ENCODE data around the gene ATG101. TPM values are rescaled to one million over a fixed set of nuclear protein-coding genes. Genes with fewer than 3 reads are reported as not detected.

The ATG101 gene
- total and polyA plus RNA-seq, 4 donors, result 12.9 to 31.8 (median 29.4) TPM

DNA sequence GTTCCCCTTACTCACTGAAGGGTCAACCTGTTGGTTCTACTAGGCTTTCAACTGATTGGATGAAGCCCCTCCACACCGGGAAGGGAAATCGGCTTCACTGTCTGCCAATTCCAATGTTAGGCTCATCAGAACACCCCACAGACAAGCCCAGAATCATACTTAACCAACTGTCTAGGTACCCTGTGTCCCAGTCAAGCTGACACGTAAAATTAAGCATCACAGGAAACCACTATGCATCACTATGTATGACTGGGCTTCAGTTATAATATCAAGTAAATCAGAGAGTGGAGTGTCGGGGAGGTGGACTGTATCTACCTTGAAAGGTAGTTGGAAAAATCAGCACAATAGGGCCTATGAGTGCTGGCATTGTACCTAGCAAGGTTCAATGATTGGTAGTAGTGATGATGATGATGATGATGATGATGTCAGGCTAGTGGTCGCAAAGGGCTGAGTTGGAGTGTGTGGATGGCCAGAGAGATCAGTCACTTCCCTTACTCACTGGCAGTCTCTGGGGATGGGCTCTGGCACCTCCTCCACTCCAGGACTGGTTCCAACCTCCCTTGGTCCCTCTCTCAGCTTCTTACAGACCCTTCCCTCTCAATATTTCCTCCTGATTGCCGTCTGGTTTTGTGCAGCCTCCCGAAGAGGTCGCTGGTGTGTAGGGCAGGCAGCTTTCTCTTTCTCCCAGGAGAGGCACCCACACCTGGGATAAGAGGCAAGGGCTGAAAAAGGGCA lies 3.3 kb upstream of the ATG101 start:
- no peak for DNase-seq (ENCODE audit: low spot score)
- Histone ChIP-seq H3K4me3 (ENCODE audit: low read depth in 1 of 3, low read length in 3 of 3) (no peak overlapping the region), H3K27ac (ENCODE audit: low read depth in 1 of 2, low read length in 2 of 2) (no peak overlapping the region), H3K9me3 (ENCODE audit: control insufficient read depth in 4 of 4, low read length in 3 of 4) (no peaks in the 10 kb centered on the region), H3K9ac (ENCODE audit: low read depth in 1 of 2, low read length in 2 of 2) (no peak overlapping the region), H3K4me1 (ENCODE audit: control insufficient read depth in 4 of 4, insufficient read depth in 4 of 4, low read length in 3 of 4) (peaks cover 4 to 18% (median 17%) of the 10 kb centered on the region in 4 donors), H3K36me3 (ENCODE audit: control insufficient read depth in 4 of 4, insufficient read depth in 3 of 4, low read depth in 1 of 4, low read length in 3 of 4) (no peaks in the 10 kb centered on the region), H3K27me3 (ENCODE audit: control insufficient read depth in 4 of 4, insufficient read depth in 4 of 4, low read length in 3 of 4) (no peaks in the 10 kb centered on the region)
- TF ChIP-seq HNF4G (IDR thresholded peaks at IDR 0.05) (no peak), SP1 (IDR thresholded peaks at IDR 0.05) (no peak), JUND (IDR thresholded peaks at IDR 0.05) (no peak), HNF4A (conservative IDR thresholded peaks at IDR 0.05) (no peak), RAD21 (IDR thresholded peaks at IDR 0.05) (no peak), GABPA (IDR thresholded peaks at IDR 0.05 in 1 of 2, conservative IDR thresholded peaks at IDR 0.05 in 1 of 2) (no peak)
- TF ChIP-seq, protein P1, sequence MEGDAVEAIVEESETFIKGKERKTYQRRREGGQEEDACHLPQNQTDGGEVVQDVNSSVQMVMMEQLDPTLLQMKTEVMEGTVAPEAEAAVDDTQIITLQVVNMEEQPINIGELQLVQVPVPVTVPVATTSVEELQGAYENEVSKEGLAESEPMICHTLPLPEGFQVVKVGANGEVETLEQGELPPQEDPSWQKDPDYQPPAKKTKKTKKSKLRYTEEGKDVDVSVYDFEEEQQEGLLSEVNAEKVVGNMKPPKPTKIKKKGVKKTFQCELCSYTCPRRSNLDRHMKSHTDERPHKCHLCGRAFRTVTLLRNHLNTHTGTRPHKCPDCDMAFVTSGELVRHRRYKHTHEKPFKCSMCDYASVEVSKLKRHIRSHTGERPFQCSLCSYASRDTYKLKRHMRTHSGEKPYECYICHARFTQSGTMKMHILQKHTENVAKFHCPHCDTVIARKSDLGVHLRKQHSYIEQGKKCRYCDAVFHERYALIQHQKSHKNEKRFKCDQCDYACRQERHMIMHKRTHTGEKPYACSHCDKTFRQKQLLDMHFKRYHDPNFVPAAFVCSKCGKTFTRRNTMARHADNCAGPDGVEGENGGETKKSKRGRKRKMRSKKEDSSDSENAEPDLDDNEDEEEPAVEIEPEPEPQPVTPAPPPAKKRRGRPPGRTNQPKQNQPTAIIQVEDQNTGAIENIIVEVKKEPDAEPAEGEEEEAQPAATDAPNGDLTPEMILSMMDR (IDR thresholded peaks at IDR 0.05; ENCODE audit: low read depth, low read length, missing input control), result no peak
- WGBS, result 63% methylated on average over 8 of the region's 8 CpGs

GRCh38 chr12:52067081-52067374 lies 2.8 kb upstream of the ATG101 start:
- Histone ChIP-seq H3K9ac (ENCODE audit: low read depth in 1 of 2, low read length in 2 of 2) (no peak overlapping the region), H3K27ac (ENCODE audit: low read depth in 1 of 2, low read length in 2 of 2) (no peak overlapping the region), H3K4me1 (ENCODE audit: control insufficient read depth in 4 of 4, insufficient read depth in 4 of 4, low read length in 3 of 4) (peaks cover 4 to 23% (median 22%) of the 10 kb centered on the region in 4 donors), H3K36me3 (ENCODE audit: control insufficient read depth in 4 of 4, insufficient read depth in 3 of 4, low read depth in 1 of 4, low read length in 3 of 4) (no peaks in the 10 kb centered on the region), H3K27me3 (ENCODE audit: control insufficient read depth in 4 of 4, insufficient read depth in 4 of 4, low read length in 3 of 4) (no peaks in the 10 kb centered on the region), H3K9me3 (ENCODE audit: control insufficient read depth in 4 of 4, low read length in 3 of 4) (no peaks in the 10 kb centered on the region), H3K4me3 (ENCODE audit: low read depth in 1 of 3, low read length in 3 of 3) (no peak overlapping the region)
- TF ChIP-seq, protein P2, sequence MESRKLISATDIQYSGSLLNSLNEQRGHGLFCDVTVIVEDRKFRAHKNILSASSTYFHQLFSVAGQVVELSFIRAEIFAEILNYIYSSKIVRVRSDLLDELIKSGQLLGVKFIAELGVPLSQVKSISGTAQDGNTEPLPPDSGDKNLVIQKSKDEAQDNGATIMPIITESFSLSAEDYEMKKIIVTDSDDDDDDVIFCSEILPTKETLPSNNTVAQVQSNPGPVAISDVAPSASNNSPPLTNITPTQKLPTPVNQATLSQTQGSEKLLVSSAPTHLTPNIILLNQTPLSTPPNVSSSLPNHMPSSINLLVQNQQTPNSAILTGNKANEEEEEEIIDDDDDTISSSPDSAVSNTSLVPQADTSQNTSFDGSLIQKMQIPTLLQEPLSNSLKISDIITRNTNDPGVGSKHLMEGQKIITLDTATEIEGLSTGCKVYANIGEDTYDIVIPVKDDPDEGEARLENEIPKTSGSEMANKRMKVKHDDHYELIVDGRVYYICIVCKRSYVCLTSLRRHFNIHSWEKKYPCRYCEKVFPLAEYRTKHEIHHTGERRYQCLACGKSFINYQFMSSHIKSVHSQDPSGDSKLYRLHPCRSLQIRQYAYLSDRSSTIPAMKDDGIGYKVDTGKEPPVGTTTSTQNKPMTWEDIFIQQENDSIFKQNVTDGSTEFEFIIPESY (IDR thresholded peaks at IDR 0.05), result no peak
- no peak for TF ChIP-seq SP1 (IDR thresholded peaks at IDR 0.05)
- TF ChIP-seq GABPA (IDR thresholded peaks at IDR 0.05 in 1 of 2, conservative IDR thresholded peaks at IDR 0.05 in 1 of 2), result no peak
- DNase-seq (ENCODE audit: low spot score), result no peak
- 68% methylated on average over 3 of the region's 3 CpGs for WGBS

DNA sequence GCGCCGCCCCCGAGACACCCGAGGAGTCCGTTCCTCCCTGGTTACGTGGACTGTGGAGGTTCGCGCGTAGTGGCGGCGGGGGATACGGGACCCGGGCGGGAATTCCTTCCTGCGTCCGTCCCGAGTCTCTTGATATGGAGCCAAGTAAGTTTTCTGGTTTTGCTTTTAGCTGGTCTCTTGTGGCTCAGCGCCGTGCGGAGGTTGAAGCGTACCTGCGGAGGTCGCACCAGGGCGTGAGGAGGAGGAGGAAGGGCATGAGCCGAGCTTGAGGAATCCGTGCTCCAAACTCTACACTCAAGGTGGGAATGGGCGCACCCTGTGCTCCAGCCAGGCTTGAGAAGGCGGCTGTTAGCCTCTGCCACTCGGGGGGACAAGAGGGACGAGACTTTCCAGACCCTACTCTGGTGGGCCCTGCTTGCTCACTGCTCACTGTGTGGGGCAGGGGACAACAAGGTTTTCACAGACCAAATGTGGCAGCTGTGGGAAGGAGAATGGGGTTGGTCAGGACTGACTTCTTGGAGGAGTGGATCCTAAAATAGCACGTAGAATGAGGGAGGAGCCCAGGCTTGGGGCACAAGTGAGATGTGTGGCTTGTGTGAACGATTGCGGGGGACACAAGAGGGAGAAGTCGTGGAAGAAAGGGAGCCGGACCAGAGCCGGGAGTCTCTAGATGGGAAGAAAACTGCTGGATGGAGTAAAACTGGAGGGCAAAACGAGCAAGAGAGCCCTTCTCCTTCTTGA lies 577 bp downstream of the ATG101 start:
- 3% methylated on average over 37 of the region's 37 CpGs for WGBS
- H3K4me1 ChIP-seq (ENCODE audit: control insufficient read depth in 4 of 4, insufficient read depth in 4 of 4, low read length in 3 of 4), result peaks cover 4 to 41% (median 28%) of the 10 kb centered on the region in 4 donors
- TF ChIP-seq HNF4G (IDR thresholded peaks at IDR 0.05) (no peak), RAD21 (IDR thresholded peaks at IDR 0.05) (no peak), TAF1 (conservative IDR thresholded peaks at IDR 0.05) (no peak), FOXA1 (IDR thresholded peaks at IDR 0.05) (no peak), MAX (IDR thresholded peaks at IDR 0.05) (no peak)
- TF ChIP-seq, protein P3, sequence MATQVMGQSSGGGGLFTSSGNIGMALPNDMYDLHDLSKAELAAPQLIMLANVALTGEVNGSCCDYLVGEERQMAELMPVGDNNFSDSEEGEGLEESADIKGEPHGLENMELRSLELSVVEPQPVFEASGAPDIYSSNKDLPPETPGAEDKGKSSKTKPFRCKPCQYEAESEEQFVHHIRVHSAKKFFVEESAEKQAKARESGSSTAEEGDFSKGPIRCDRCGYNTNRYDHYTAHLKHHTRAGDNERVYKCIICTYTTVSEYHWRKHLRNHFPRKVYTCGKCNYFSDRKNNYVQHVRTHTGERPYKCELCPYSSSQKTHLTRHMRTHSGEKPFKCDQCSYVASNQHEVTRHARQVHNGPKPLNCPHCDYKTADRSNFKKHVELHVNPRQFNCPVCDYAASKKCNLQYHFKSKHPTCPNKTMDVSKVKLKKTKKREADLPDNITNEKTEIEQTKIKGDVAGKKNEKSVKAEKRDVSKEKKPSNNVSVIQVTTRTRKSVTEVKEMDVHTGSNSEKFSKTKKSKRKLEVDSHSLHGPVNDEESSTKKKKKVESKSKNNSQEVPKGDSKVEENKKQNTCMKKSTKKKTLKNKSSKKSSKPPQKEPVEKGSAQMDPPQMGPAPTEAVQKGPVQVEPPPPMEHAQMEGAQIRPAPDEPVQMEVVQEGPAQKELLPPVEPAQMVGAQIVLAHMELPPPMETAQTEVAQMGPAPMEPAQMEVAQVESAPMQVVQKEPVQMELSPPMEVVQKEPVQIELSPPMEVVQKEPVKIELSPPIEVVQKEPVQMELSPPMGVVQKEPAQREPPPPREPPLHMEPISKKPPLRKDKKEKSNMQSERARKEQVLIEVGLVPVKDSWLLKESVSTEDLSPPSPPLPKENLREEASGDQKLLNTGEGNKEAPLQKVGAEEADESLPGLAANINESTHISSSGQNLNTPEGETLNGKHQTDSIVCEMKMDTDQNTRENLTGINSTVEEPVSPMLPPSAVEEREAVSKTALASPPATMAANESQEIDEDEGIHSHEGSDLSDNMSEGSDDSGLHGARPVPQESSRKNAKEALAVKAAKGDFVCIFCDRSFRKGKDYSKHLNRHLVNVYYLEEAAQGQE (IDR thresholded peaks at IDR 0.05), result no peak
- TF ChIP-seq, protein P1 (IDR thresholded peaks at IDR 0.05; ENCODE audit: low read depth, low read length, missing input control), result no peak
- TF ChIP-seq, protein P2 (IDR thresholded peaks at IDR 0.05), result no peak

More for the DNA sequence above, 577 bp downstream of the ATG101 start:
- no peak for DNase-seq (ENCODE audit: low spot score)
- peak overlapping the region; percentile 93 to 99 for H3K27ac ChIP-seq (ENCODE audit: low read depth in 1 of 2, low read length in 2 of 2)
- peaks cover 0 to 16% (median 9%) of the 10 kb centered on the region in 4 donors for H3K36me3 ChIP-seq (ENCODE audit: control insufficient read depth in 4 of 4, insufficient read depth in 3 of 4, low read depth in 1 of 4, low read length in 3 of 4)
- H3K27me3 ChIP-seq (ENCODE audit: control insufficient read depth in 4 of 4, insufficient read depth in 4 of 4, low read length in 3 of 4), result no peaks in the 10 kb centered on the region
- H3K4me3 ChIP-seq (ENCODE audit: low read depth in 1 of 3, low read length in 3 of 3), result peak overlapping the region; percentile 77 to 100 (median 93)
- peak overlapping the region; percentile 31 to 91 for H3K9ac ChIP-seq (ENCODE audit: low read depth in 1 of 2, low read length in 2 of 2)
- H3K9me3 ChIP-seq (ENCODE audit: control insufficient read depth in 4 of 4, low read length in 3 of 4), result no peaks in the 10 kb centered on the region

Measured in liver (tissue), 9 donors.